Kidney (tissue), 14 donors: ENCODE results near the gene TRIM63. TPM values are rescaled to one million over a fixed set of nuclear protein-coding genes. Genes with fewer than 3 reads are reported as not detected.

Source experiments
- DNase-seq, 5 donors: peaks; one replicate each; pipeline ENCODE4 v3.0.0-alpha.2; 2013 to 2020
- FAIRE-seq: peaks from 2 replicates; lab custom pipeline; 2012; peaks lifted over from hg19 to GRCh38; lab: Jason Lieb, UNC
- H3K27ac ChIP-seq, 2 donors: one replicate each; pipeline ENCODE4 v1.7.0; 2013; ENCODE audit warnings: low read depth in 2 of 2, low read length in 2 of 2, inconsistent platforms in 1 of 2
- H3K27me3 ChIP-seq: one replicate; pipeline ENCODE4 v1.7.1; 2013; ENCODE audit warnings: low read length, inconsistent platforms; ENCODE audit not compliant: control insufficient read depth, insufficient read depth
- H3K36me3 ChIP-seq, 3 donors: one replicate each; pipeline versions ENCODE4 v1.7.0 to v1.7.1; 2013; ENCODE audit warnings: low read length in 3 of 3, control low read depth in 1 of 3, inconsistent platforms in 1 of 3; ENCODE audit not compliant: insufficient read depth in 3 of 3, control insufficient read depth in 2 of 3
- H3K4me1 ChIP-seq, 3 donors: one replicate each; pipeline versions ENCODE4 v1.7.0 to v1.7.1; 2013; ENCODE audit warnings: low read length in 3 of 3, inconsistent platforms in 1 of 3, low read depth in 1 of 3; ENCODE audit not compliant: control insufficient read depth in 2 of 3, insufficient read depth in 2 of 3
- H3K4me3 ChIP-seq, 3 donors: one replicate each; pipeline versions ENCODE4 v1.7.0 to v1.8.1; 2013; ENCODE audit warnings: low read length in 3 of 3, control low read depth in 1 of 3, inconsistent platforms in 1 of 3
- H3K9ac ChIP-seq, 3 donors: one replicate each; pipeline versions ENCODE4 v1.7.0 to v1.7.1; 2013; ENCODE audit warnings: low read length in 3 of 3, control low read depth in 1 of 3, inconsistent platforms in 1 of 3
- H3K9me3 ChIP-seq, 3 donors: one replicate each; pipeline versions ENCODE4 v1.7.0 to v1.7.1; 2013; ENCODE audit warnings: low read length in 3 of 3, control low read depth in 1 of 3, inconsistent platforms in 1 of 3; ENCODE audit not compliant: control insufficient read depth in 2 of 3, insufficient read depth in 1 of 3
- intact Hi-C: fragments of 100-400 bp; cut with DNase I; formaldehyde crosslinking; loops from one replicate; pipeline ENCODE4 v1.11.1; 2022
- polyA plus RNA-seq: library from polyadenylated mRNA; stranded (reverse); fragments of 350-450 nt; fragmentation: Illumina TruSeq; extraction: RNeasy Lipid Tissue Mini Kit (QIAGEN cat#74804); gene quantifications from one replicate; pipeline ENCODE4 v1.2.3, GENCODE V29; 2014; ENCODE audit warnings: low read depth, low replicate concordance; ENCODE audit not compliant: insufficient read depth
- total RNA-seq: library from RNA; stranded (reverse); fragmentation: NEBNext Ultra II Directional; extraction: Animal tissue kit (Norgen Biotek cat#: 25700); gene quantifications from one replicate; pipeline ENCODE4 v1.2.1, GENCODE V29; 2021
- TF ChIP-seq, protein P1 (sequence below): IDR thresholded peaks from 3 replicates; pipeline ENCODE4 v1.5.1; 2012; ENCODE audit warnings: mild to moderate bottlenecking, moderate library complexity, borderline replicate concordance; ENCODE audit not compliant: insufficient read depth; ENCODE audit errors: extremely low read depth
- donor health status: control.
- donor health status: control.
- donor health status: control.
- donor health status: control.
- donor health status: control.
- donor health status: DM: yes; HTN: yes; CAD: no.
- donor health status: Normal renal cell carcinoma (clear cell type).

TRIM63 gene
- total and polyA plus RNA-seq, 2 donors from 2014 or later: 0.82 to 3.3 TPM

DNA sequence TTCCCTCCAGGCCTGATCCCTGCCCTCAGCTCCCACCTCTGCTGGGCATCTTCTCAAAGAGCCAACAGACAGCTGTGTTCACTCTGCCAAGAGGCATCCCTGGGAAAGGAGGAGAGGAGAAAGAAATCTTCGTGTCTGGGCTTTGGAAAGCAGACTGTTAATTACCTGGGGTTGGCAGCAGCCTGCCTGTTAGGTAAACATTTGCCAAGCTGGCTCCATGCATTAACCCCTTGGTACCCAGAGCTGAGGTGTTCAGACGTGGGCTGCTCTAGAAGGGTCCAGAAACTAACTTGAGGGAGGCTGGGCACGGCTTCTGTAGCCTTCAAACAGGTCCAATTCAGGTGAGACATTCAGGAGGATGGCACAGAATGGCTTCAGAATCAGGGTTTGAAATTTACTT, 54.6 kb downstream of the TRIM63 start:
- H3K27me3 ChIP-seq: no peaks in the 10 kb centered on the region
- H3K9ac ChIP-seq: no peak overlapping the region
- H3K4me1 ChIP-seq: no peaks in the 10 kb centered on the region
- H3K9me3 ChIP-seq: no peaks in the 10 kb centered on the region
- no peak overlapping the region for H3K4me3 ChIP-seq
- intact Hi-C loops: no loop called here
- peak in 2 of 5 donors; percentile 40 to 58 for DNase-seq
- no peak for FAIRE-seq
- H3K36me3 ChIP-seq: no peaks in the 10 kb centered on the region
- TF ChIP-seq, protein P1, sequence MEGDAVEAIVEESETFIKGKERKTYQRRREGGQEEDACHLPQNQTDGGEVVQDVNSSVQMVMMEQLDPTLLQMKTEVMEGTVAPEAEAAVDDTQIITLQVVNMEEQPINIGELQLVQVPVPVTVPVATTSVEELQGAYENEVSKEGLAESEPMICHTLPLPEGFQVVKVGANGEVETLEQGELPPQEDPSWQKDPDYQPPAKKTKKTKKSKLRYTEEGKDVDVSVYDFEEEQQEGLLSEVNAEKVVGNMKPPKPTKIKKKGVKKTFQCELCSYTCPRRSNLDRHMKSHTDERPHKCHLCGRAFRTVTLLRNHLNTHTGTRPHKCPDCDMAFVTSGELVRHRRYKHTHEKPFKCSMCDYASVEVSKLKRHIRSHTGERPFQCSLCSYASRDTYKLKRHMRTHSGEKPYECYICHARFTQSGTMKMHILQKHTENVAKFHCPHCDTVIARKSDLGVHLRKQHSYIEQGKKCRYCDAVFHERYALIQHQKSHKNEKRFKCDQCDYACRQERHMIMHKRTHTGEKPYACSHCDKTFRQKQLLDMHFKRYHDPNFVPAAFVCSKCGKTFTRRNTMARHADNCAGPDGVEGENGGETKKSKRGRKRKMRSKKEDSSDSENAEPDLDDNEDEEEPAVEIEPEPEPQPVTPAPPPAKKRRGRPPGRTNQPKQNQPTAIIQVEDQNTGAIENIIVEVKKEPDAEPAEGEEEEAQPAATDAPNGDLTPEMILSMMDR: no peak
- H3K27ac ChIP-seq: no peak overlapping the region

DNA sequence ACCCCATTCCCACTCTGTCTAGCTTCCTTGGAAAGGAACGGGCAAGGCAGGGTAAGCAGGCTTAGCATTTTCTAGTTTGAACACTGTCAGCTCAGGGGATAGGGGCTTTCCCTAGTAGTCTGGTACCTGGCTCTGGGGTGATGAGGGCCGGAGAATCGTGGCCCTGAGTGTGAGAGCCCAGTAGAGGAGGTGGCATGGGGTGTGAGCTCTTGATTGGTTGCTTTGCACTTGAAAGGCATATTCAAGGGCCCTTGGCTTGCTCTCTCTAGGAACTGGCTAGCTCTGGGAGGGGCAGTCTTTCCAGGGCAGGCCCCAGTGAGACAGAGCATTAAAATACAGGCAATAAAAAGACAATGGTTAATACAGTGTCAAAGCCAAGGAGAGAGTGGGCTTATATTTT, 56.6 kb downstream of the TRIM63 start:
- TF ChIP-seq, protein P1: no peak
- FAIRE-seq (no peak), DNase-seq (no peak)
- Histone ChIP-seq H3K9ac (no peak overlapping the region), H3K4me1 (no peaks in the 10 kb centered on the region), H3K27ac (no peak overlapping the region), H3K27me3 (no peaks in the 10 kb centered on the region), H3K36me3 (no peaks in the 10 kb centered on the region), H3K4me3 (no peak overlapping the region), H3K9me3 (no peaks in the 10 kb centered on the region)
- intact Hi-C loops: no loop called here

GRCh38 chr1:26009796-26010447, 57.5 kb downstream of the TRIM63 start:
- FAIRE-seq: no peak
- Histone ChIP-seq H3K4me3 (no peak overlapping the region), H3K9ac (no peak overlapping the region), H3K4me1 (no peaks in the 10 kb centered on the region), H3K9me3 (no peaks in the 10 kb centered on the region), H3K36me3 (no peaks in the 10 kb centered on the region), H3K27ac (no peak overlapping the region), H3K27me3 (no peaks in the 10 kb centered on the region)
- TF ChIP-seq, protein P1: no peak
- DNase-seq: peak in 3 of 5 donors; percentile 46 to 68 (median 53)
- intact Hi-C loops: no loop called here

DNA sequence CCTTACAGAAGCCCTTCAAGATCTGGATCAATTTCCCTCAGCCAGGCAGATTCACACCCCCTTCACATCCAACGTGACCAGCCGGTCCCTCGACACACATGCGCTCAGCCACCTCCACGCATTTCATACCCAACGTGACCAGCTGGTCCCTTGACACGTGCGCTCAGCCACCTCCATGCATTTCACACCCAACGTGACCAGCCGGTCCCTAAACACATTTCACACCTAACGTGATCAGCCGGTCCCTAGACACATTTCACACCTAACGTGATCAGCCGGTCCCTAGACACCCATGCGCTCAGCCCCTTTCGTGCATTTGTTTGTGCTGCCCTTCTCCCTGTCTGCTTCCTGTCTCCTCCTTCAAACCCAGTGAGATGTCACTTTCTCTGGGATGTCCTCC, 60.7 kb downstream of the TRIM63 start:
- H3K4me3 ChIP-seq: no peak overlapping the region
- H3K4me1 ChIP-seq: no peaks in the 10 kb centered on the region
- no peak overlapping the region for H3K9ac ChIP-seq
- DNase-seq: no peak
- no peak for FAIRE-seq
- TF ChIP-seq, protein P1: no peak
- no peaks in the 10 kb centered on the region for H3K36me3 ChIP-seq
- intact Hi-C loops: no loop called here
- no peaks in the 10 kb centered on the region for H3K27me3 ChIP-seq
- no peak overlapping the region for H3K27ac ChIP-seq
- H3K9me3 ChIP-seq: no peaks in the 10 kb centered on the region
